NB4 (cell line): Measurements from ENCODE around the gene NFIA.

Experiments used
- CTCF ChIP-seq: IDR thresholded peaks from one replicate; pipeline ENCODE4 v1.5.1; 2012; ENCODE audit warnings: low read depth, low read length
- MYC ChIP-seq: IDR thresholded peaks from 2 replicates; pipeline ENCODE4 v1.6.1; 2011; ENCODE audit warnings: low read depth, low read length
- POLR2A ChIP-seq: IDR thresholded peaks from 2 replicates; pipeline ENCODE4 v1.6.1; 2011; ENCODE audit warnings: mild to moderate bottlenecking; ENCODE audit not compliant: insufficient read length; ENCODE audit errors: extremely low read depth
- TF ChIP-seq, protein P1 (sequence below): IDR thresholded peaks from 2 replicates; pipeline ENCODE4 v1.6.1; 2011; ENCODE audit warnings: low read depth, low read length

- TF ChIP-seq CTCF, result no peak
- no peak for TF ChIP-seq POLR2A
- no peak for TF ChIP-seq MYC
- TF ChIP-seq, protein P1, sequence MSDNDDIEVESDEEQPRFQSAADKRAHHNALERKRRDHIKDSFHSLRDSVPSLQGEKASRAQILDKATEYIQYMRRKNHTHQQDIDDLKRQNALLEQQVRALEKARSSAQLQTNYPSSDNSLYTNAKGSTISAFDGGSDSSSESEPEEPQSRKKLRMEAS, result no peak
Observed at GRCh38 chr1:61412601-61413000, 330.2 kb downstream of the NFIA start.
